Mesenteric fat pad (tissue), 1 donor: ENCODE measurements around the gene TMEM38B. TPM values are rescaled to one million over a fixed set of nuclear protein-coding genes. Genes with fewer than 3 reads are reported as not detected.
A peak's percentile ranks its signal among the peaks of the same experiment; 100 is the strongest.

Source experiments
- DNase-seq: peaks from one replicate; pipeline ENCODE4 v3.0.0-alpha.2; 2020; ENCODE audit warnings: low spot score
- long read RNA-seq: library from polyadenylated mRNA; unstranded; transcript quantifications from one replicate; pipeline ENCODE4 v2.0.0, GENCODE V29; 2020
- total RNA-seq: library from RNA; stranded (reverse); fragmentation: NEBNext Ultra II Directional; extraction: Animal tissue kit (Norgen Biotek cat#: 25700); gene quantifications from one replicate; pipeline ENCODE4 v1.2.1, GENCODE V29; 2021
- donor health status: DM: yes; HTN: yes; CAD: no.

TMEM38B gene
- 12.3 TPM for total RNA-seq
- long read RNA-seq, transcript TMEM38B-202 (6 exons, 3,525 nt), result major isoform, 24 of 31 reads
- long read RNA-seq, partial matches to known transcripts, result 1 of 31 reads
- long read RNA-seq, other reads (novel, unspliced or antisense), result 6 of 31 reads

GRCh38 chr9:105694190-105694847, at the start of gene TMEM38B:
Gene TMEM38B, plus strand, starts transcription at chr9:105694541. Its CDS starts 120 bp downstream, at chr9:105694661.
- peak; percentile 93 for DNase-seq

DNA sequence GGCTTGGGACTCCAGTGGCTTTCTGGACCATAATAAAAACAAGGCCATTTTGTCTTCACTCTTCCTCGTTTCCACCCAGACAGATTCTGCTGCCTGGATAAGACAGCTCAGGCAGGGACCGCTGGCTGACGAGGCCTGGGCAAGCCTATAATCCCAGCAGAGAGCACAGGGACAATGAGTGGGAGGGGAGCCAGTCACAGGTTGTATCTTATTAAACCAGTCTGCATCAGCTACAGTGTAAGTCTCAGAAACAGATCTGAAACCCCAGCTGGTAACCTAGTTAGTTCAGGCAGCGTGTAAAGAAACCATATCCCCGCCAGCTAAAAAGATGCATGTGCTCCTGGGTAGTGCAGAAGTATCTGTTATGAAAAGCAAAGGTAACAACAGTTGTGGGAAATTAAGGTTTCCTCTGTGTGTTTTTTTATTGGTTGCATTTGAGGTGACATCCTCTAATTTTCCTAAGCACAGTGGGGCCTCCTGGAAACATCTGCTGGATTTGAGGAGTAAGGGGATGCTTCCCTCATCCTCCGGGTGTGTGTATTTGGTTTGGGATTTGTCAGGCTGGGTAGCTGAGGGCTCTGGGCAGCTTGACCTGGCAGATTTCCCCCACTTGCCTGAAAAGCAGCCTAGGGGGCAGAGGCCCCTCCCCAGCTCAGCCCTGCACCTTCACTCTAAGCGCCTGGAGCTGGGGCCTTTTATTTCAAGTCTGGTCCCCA, 47.3 kb upstream of the TMEM38B start:
- DNase-seq, result no peak

DNA sequence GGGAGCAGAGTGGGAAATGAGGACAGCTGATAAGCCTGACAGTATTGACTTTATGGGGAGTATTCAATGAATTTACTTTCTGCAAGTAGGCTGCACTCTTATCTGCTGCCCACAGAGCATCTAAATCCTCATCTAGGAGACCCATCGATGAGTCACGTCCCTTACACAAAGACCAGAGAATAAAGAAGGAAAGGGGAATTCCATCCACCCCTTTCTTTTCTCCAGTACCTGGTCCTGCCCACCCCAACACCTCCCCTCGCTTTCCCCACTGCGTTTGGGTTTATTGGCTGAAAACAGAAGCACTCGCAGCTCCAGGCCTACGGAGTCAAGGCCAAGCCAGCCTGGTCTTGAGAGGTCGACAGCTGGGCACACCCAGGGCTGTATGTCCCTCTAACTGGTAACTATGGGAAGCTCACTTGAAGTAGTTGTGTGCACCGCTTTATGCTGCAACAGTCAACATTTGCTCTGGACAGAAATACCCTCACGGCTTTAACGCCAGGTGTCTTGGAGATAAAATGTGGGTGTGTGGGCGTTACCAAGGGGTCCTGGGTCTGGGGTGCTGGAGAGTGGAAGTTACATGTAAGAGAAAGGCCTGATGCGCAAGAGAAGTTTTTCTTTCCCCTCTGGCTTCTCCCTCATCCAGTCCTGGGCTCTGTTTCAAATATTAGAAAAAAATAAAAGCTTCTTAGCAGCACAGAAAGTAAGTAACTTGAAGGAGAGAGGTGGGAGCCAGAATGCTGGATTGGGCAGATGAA, 46.6 kb upstream of the TMEM38B start:
- no peak for DNase-seq

GRCh38 chr9:105651806-105652205, 42.5 kb upstream of the TMEM38B start:
- DNase-seq, result no peak

DNA sequence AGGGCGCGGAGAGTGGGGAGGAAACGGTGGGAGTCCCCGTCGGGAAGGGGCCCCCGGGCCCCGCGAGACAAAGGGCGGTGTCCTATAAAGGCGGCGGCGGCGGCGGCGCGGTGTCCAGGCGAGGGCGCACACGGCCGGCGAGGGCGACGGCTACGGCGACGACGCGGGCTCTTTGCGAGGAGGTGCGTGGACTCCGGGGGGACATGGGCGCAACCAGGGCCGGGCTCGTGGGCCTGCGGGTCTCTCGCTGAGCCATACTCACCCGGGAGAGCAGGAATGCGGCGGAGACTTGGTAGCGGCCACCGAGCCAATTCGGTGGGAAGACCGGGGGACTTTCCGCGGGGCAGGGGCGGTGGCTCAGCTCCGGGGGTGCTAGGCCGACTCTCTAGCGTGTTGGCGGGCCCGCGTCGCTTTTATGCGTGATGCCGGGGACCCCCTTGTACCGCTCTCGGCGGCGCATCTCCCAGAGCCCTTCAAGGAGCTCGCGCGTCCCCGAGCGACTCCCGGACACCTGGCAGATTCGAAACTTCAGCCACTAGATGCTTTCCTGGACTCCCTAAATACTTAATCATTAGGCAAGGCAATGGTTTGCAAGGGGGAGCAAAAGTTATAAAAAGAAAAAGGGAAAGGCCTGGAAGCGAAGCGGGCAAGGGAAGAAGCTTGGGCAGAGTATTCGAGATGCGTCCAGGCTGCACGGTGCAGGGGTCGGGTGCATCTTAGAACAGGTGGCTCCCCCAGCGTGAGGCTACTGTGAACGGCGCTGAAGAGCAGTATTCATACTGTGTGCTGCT, 38.0 kb upstream of the TMEM38B start:
- no peak for DNase-seq

- DNase-seq, result no peak
Measured at GRCh38 chr9:105658351-105658750, 36.0 kb upstream of the TMEM38B start.

- DNase-seq, result no peak
Measured at GRCh38 chr9:105661011-105661410, 33.3 kb upstream of the TMEM38B start.

DNA sequence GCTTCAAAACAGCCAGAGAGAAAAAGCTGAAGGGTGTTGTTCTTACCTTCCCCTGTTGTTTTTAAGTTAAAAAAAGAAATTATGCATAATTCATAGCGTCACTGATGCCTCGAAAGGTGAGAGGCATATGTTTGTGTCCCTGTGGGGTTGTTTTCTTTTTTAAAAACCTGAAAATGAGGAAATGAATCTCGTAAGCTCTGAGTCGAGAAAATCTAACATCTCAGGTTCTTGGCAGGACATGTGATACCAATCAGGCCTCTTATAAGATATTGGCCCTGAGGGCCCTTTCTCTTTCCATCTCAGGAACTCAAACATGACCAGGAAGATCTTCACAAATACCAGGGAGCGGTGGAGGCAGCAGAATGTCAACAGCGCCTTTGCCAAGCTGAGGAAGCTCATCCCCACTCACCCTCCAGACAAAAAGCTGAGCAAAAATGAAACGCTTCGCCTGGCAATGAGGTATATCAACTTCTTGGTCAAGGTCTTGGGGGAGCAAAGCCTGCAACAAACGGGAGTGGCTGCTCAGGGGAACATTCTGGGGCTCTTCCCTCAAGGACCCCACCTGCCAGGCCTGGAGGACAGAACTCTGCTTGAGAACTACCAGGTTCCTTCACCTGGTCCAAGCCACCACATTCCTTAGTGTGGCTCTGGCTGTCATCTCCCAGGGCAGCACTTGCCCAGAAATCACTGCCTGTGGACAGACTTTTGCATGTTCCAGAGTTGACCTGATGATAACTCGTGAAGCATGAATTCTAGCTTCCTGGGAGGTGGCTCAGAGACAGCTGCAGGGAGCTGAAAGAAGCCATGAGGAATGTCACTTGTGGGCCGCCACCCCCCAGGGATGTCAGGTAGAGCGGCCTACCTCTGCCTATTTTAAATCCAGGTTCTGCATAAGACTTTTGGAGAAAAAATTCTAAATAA, 31.9 kb upstream of the TMEM38B start, which contains the start of gene TAL2:
Gene TAL2, plus strand, starts transcription at position 274 of the 921 bp plus-strand sequence. Its CDS starts 40 bp downstream, at position 314.
- DNase-seq, result no peak

- no peak for DNase-seq
Measured at GRCh38 chr9:105663914-105664313, 30.4 kb upstream of the TMEM38B start.

DNA sequence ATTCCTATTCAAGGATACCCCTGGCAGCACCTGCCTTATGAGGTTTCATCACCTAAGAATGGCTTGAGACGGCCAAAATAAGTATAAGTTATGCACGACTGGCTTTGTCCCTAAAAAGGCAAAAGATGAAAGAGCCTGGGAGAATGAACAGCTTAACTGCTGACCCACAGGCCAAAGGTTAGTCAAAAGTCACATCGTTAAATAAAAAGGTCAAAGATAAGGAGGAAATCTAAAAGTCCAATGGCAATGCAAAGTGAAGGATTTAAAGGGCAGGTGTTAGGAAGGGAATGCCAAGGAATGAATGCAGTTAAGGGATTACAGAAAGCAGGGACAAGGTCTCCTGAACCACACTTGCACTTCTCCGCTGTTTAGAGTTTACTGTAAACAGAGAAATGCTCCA, 26.5 kb upstream of the TMEM38B start:
- no peak for DNase-seq

DNA sequence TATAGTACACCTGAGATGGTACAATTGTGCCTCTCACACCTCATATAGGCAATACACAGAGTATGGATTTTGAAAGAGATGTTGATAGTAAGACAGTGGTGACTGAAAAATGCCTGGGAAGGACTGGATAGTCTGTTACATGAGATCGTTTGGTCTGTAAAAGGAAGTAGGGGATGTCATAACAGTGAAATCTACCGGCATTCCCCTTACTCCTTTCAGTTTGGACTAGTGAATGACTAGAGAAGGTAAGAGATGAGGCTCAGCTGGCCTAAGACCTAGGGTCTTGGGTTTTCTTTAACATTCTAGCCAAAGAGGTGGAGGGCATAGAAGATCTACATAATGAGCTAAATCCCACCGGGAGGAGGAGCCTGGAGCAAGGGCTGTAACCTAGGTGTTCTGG, 24.0 kb upstream of the TMEM38B start:
- no peak for DNase-seq

DNA sequence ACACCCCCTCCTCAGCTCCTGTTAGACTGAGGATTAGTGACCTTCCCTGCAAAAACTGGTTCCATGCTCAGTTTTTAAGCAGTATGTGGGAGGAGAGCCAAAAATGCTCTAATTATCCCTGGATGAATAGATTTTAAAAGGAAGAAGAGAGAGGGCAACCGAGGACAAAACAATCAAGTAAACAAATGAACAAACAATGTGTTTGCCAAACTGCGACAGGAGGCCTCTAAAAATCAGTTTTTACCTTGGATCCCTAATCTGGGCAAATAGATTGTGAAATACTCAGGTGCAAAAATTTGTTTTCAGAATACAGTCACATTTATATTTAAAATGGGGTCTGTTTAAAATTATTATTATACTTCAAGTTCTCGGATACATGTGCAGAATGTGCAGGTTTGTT, 23.6 kb upstream of the TMEM38B start:
- DNase-seq, result no peak

DNA sequence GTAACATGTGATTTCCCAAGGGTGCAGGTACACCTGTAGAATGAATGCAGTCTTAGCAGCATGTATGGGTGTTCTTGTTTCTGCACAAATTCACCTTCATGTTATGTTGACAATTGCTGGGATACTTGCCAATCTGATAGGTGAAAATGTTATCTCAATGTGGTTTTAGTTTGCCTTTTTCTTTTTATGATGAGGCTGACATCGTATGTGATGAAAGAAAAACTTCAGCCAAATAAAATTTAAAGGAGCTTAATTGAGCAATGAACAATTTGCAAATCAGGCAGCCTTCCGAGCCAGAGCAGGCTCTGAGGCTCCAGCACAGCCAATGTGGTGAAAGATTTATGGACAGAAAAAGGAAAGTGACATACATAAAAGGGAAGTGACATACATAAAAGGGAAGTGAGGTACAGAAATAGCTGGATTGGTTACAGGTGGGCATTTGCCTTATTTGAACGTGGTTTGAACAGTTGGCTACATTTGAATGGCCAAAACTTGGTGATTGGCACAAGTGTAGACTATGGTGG, 21.6 kb upstream of the TMEM38B start:
- DNase-seq, result no peak

- no peak for DNase-seq
Measured at GRCh38 chr9:105673850-105674387, 20.4 kb upstream of the TMEM38B start.

GRCh38 chr9:105676351-105676923, 17.9 kb upstream of the TMEM38B start:
- no peak for DNase-seq

GRCh38 chr9:105678163-105678562, 16.2 kb upstream of the TMEM38B start:
- DNase-seq, result no peak

GRCh38 chr9:105678781-105679180, 15.6 kb upstream of the TMEM38B start:
- DNase-seq, result no peak

- no peak for DNase-seq
Measured at GRCh38 chr9:105679257-105680022, 14.9 kb upstream of the TMEM38B start.
